NOMO-1 treated with dmso at 0.1 percent for 144 hours (cell line): Measurements from ENCODE around the gene ELL2.
"Not testable (repeated sequence)": the region's sequence is repeated elsewhere in the genome, so short reads cannot be mapped to it uniquely, and the experiment has no call there.

Source experiments
- DNase-seq: peaks from one replicate; lab custom pipeline; 2025; ENCODE audit not compliant: unreplicated experiment; lab: John Stamatoyannopoulos, UW

ELL2 gene

GRCh38 chr5:95931079-95931833, 30.4 kb downstream of the ELL2 start:
- DNase-seq, result no peak

- no peak for DNase-seq
Measured at GRCh38 chr5:95930141-95930930, 31.3 kb downstream of the ELL2 start.

GRCh38 chr5:95928724-95929253, 32.9 kb downstream of the ELL2 start:
- no peak for DNase-seq

- no peak for DNase-seq
Measured at GRCh38 chr5:95927927-95928723, 33.5 kb downstream of the ELL2 start.

- not testable (repeated sequence) for DNase-seq
Measured at GRCh38 chr5:95927300-95927699, 34.4 kb downstream of the ELL2 start.

GRCh38 chr5:95925939-95926338, 35.7 kb downstream of the ELL2 start:
- DNase-seq, result no peak

GRCh38 chr5:95925378-95925744, 36.3 kb downstream of the ELL2 start:
- no peak for DNase-seq

- DNase-seq, result peak; percentile 71
Measured at GRCh38 chr5:95924720-95925377, 36.8 kb downstream of the ELL2 start.

- DNase-seq, result peak; percentile 81
Measured at GRCh38 chr5:95923918-95924544, 37.6 kb downstream of the ELL2 start.

GRCh38 chr5:95922798-95923197, 38.9 kb downstream of the ELL2 start:
- DNase-seq, result no peak

GRCh38 chr5:95921501-95921900, 40.1 kb downstream of the ELL2 start:
- DNase-seq, result no peak

- DNase-seq, result no peak
Measured at GRCh38 chr5:95920822-95921221, 40.8 kb downstream of the ELL2 start.

- DNase-seq, result peak; percentile 64
Measured at GRCh38 chr5:95919658-95920057, 42.0 kb downstream of the ELL2 start.

GRCh38 chr5:95918421-95919006, 43.1 kb downstream of the ELL2 start:
- DNase-seq, result no peak

GRCh38 chr5:95917207-95917606, 44.4 kb downstream of the ELL2 start:
- no peak for DNase-seq

GRCh38 chr5:95916687-95917085, 45.0 kb downstream of the ELL2 start:
- no peak for DNase-seq

GRCh38 chr5:95915999-95916686, 45.5 kb downstream of the ELL2 start:
- DNase-seq, result peak; percentile 38

- no peak for DNase-seq
Measured at GRCh38 chr5:95913663-95914062, 48.0 kb downstream of the ELL2 start.

- DNase-seq, result no peak
Measured at GRCh38 chr5:95912029-95912428, 49.6 kb downstream of the ELL2 start.
